ENCODE data around the gene PASK.
"Not testable (repeated sequence)": the region's sequence is repeated elsewhere in the genome, so short reads cannot be mapped to it uniquely, and the experiment has no call there.

The PASK gene
- total RNA-seq = 46.2 to 390 (median 85.1) reads per million in 4 experiments

DNA sequence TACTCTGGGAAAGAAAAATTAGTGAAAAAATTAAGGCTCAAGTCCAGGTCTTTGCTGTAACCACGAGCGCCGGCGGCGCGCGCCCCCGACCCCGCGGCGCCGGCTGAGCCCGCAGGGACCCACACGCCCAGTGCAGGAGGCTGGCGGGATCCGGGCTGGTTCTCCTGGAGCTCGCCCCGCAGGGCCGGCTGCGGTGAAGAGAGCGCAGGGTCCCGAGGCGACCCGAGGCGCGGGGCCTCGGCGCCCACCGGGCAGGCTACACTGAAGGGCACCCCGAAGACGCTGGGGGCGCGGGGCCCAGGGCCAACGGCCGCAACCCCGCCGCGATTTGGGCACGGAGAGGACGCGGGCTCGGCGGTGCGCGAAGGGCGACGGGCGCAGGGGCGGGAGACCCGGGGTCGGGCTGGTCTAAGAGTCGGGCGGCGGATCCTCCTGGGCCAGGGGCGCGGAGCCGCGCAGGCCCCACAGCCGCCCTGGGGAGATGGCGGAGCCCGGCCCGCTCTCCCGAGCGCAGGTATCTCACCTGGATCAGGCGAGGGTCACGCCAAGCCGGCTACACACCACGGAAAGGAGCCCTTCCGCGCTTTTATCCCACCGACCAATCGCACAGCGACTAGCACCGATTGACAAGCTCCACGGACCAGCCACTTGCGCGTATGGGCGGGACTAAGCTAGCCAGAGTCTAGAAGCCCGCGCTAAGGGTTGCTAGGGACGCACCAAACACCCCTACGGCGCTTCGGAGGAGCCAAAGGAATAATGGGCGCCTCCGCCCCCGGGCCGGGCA lies at the start of gene PASK:
Gene PASK, minus strand, starts transcription at position 582 of the 784 bp plus-strand sequence. CDS start 6,440 bp downstream, outside the sequence.
- peak; percentile 89 for DNase-seq

DNA sequence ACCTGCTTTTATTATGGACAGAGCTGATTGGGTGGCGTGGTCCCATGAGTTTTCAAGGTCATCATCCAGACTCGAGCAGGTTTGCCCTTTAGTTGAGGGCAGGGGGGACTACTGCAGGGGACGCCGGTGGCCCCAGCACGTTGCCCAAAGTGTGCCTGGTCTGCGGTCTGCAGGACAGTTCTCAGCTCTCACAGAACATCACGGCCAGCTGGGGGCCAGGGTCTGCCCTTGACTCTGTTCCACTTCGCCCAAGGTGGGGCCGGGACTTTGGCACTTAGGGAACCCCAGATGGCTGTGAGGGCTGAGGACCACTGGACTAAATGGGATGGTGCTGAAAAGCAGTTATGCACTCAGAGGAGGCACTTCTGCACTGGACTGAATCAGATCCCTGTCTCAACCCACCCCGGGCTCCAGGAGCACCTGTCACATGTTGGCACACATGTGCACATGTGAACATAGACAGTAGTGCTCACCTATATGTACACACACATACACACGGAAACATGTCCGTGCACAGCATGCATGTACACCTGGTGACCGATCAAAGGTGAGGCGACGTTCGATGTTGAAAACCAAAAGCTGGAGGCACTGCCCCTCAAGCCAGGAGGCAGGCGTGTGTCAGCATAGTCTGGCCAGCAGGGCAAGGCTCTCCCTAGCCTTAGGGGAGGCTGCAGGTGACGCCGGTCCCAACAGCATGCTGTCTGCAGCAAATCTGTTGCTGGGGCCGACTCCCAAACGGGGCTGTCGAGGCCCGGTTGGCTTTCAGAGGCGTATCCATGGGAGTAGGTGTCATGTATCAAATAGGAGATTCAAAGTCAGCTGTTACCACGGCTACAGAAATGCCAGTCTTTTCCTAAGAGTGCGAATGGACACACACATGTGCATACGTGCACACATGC lies 49.4 kb upstream of the PASK start:
- DNase-seq = no peak

- no peak for DNase-seq
Measured at GRCh38 chr2:241197947-241198346, 48.7 kb upstream of the PASK start.

DNA sequence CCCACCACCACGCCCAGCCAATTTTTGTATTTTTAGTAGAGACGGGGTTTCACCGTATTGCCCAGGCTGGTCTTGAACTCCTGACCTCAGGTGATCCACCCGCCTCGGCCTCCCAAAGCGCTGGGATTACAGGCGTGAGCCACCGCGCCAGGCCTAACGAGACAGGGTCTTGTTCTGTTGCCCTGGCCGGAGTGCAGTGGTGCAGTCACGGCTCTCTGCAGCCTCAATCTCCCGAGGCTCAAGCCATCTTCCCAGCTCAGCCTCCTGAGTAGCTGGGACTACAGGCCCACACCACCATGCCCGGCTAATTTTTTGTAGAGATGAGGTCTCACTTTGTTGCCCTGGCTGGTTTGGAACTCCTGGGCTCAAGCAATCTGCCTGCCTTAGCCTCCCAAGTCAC lies 48.0 kb upstream of the PASK start:
- not testable (repeated sequence) for DNase-seq

DNA sequence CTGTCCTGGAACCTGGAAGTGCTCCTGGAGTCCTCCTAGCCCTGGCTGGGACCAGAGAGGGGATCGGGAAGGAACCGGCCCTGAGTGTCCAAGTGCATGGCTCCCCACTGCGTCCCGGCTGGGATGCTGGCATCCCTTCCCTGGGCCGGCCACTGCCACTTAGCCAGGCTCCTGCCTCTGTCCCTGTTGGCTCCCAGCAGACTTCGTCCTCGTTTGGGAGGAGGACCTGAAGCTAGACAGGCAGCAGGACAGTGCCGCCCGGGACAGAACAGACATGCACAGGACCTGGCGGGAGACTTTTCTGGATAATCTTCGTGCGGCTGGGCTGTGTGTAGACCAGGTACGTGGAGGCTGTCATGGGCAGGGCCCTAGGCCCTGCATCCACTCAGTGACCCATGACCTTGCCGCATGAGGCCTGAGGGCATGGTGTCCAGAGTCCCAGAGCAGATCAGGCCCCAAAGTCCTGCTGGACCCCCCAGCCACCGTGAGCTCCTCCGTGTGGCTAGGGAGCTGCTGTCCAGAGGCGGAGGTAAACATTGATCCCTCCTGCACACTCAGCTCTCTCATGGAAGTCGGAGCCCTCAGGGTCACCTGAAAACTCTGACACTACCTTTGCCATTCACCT lies 46.3 kb upstream of the PASK start:
- no peak for DNase-seq

DNA sequence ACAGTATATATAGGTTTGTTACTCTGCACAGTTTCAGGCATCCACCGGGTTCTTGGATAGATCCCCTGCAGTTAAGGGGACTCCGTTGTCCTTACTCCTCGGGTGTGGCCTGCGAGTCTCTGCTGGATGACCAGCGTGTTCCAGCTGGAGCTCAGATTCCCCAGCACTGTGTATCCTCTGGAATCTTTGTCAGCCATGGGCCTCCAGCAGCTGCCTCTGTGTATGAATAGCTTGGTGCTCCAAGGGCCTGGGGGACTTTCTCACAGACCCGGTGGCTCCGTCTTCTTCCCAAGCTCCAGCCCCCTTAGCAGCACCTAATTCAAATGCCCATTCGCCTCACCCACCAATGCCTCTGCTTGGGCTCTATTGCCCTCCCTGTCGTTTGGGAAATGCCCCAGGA lies 45.5 kb upstream of the PASK start:
- DNase-seq = no peak

- no peak for DNase-seq
Measured at GRCh38 chr2:241193271-241193670, 44.0 kb upstream of the PASK start.

- no peak for DNase-seq
Measured at GRCh38 chr2:241191081-241191480, 41.8 kb upstream of the PASK start.

DNA sequence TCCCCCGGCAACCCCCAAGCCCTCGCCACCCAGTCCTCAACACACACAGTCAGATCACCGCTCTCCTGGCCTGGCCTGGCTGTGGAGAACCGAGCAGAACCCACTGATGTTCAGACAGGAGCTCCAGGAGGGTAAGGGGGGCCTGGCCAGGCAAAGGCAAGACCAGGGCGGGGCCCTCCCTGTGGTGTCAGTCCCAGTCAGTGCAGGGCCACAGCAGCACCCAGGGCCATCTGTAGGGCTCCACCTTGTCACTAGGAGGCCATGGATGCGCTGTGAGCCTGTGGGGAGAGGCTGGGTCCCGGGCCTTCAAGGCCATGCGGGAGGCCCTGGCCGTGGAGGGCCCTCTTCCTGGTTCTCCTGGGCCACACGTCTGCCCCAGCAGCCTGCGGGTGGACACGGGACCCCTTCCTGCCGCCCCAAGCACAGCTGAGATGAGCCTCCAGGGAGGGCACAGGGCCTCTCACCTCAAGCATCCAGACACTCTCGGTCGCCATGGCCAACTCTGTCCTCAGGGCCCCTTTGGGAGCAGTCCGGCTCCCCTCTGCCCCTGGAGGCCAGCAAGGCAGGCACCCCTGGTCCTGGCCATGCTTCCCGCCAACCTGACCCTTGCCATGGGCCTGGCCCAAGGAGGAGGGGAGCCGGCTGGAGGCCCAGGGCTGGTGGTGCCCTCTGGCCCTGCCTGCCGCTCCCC lies 41.2 kb upstream of the PASK start:
- no peak for DNase-seq

- no peak for DNase-seq
Measured at GRCh38 chr2:241189856-241190201, 40.6 kb upstream of the PASK start.

- DNase-seq = no peak
Measured at GRCh38 chr2:241189093-241189855, 40.0 kb upstream of the PASK start.

- no peak for DNase-seq
Measured at GRCh38 chr2:241188361-241189092, 39.3 kb upstream of the PASK start, which contains the start of gene ANO7. Gene ANO7, plus strand, starts transcription at chr2:241188677. Its CDS starts 1,387 bp downstream, at chr2:241190064.

DNA sequence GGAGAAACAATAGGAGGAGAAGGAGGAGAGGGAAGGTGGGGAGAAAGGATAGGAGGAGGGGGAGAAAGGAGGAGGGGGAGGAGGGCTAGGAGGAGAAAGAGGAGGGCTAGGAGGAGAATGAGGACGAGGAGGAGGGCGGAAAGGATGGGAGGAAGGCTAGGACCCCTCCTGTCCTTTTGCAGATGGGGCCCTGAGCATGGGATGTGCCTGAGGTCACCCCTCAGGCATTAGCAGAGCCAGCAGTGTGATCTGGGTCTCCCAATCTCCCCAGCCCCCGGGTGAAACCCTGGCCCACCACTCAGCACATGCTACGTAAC lies 38.6 kb upstream of the PASK start:
- no peak for DNase-seq

GRCh38 chr2:241187101-241187917 lies 38.0 kb upstream of the PASK start:
- no peak for DNase-seq

- no peak for DNase-seq
Measured at GRCh38 chr2:241185961-241186360, 36.7 kb upstream of the PASK start.

GRCh38 chr2:241184901-241185300 lies 35.6 kb upstream of the PASK start:
- DNase-seq = no peak

DNA sequence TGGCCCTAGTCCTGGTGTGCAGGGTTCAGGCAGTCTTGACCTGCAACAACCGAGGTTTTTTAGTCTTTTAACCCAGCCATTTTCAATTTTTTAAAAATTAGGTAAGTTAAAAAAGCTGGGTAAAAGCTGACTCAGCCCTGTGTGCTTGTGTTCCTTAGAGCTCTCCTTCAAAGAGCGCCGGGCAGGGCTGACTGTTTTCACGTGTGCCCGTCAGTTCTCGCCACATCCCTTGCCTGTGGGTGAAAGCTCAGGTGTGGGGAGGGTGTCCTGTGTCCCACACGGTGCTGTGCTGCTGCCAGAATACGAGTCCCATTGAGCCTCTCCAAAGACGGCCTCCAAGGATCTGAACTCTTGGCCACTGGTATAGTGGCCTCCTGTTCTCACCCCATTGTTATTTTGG lies 33.9 kb upstream of the PASK start:
- DNase-seq = no peak

- DNase-seq = no peak
Measured at GRCh38 chr2:241182531-241183133, 33.4 kb upstream of the PASK start.

GRCh38 chr2:241182126-241182525 lies 32.9 kb upstream of the PASK start:
- DNase-seq = no peak

- no peak for DNase-seq
Measured at GRCh38 chr2:241180495-241180894, 31.2 kb upstream of the PASK start.

Data from effector CD8-positive, alpha-beta T cell (primary cell).